Gastroesophageal sphincter (tissue), 3 donors: ENCODE results near the gene ERBB2.

ENCODE experiments used
- POLR2A ChIP-seq, 2 donors: fragments of 450-650 bp; IDR thresholded peaks; one replicate each; pipeline ENCODE4 v1.6.1; 2017; ENCODE audit warnings: antibody characterized with exemption in 2 of 2, mild to moderate bottlenecking in 2 of 2, moderate library complexity in 1 of 2
- TF ChIP-seq, protein P1 (sequence below), 4 experiments: fragments of 200-600 bp in 2 of 4; fragments of 450-650 bp in 2 of 4; sonication (generic) in 1 of 4; IDR thresholded peaks; one replicate each; pipeline ENCODE4 v1.5.1; 2017 to 2019; ENCODE audit warnings: antibody characterized with exemption in 4 of 4, mild to moderate bottlenecking in 2 of 4, moderate library complexity in 2 of 4

DNA sequence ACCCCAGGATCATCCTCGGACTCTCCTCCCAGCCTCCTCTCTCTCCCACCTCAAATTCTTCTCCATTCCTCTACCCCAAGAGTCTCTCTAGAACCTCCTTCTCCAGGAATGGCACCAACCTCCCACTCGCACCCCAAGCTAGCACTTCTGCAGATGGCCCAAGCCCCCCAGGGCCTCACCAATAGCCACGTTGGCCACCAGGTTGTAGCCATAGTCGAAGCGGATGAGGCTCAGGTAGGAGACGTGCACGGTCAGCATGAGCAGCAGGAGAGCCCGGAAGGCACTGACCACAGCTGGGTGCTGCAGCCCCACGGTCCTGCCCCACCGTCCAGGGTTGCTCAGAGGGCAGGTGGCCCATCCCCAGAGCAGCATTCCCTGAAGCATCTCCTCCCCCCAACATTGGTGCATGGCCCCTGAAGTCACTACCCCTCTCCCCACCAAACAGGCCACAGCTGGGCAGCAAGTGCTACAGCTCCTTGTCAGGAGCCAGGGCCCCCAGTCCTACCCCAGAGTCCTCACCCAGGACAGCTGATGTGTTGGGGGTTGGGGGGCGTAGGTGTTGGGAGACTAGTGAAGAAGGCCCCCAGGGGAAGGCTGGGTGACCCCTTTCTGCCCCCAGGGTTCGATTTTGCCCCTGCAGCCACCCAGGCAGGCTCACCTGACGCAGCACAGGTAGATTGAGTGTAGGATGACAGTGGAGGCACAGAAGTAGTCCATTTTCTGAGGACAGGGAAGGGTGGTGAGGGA, 26.4 kb upstream of the ERBB2 start:
- TF ChIP-seq, protein P1, sequence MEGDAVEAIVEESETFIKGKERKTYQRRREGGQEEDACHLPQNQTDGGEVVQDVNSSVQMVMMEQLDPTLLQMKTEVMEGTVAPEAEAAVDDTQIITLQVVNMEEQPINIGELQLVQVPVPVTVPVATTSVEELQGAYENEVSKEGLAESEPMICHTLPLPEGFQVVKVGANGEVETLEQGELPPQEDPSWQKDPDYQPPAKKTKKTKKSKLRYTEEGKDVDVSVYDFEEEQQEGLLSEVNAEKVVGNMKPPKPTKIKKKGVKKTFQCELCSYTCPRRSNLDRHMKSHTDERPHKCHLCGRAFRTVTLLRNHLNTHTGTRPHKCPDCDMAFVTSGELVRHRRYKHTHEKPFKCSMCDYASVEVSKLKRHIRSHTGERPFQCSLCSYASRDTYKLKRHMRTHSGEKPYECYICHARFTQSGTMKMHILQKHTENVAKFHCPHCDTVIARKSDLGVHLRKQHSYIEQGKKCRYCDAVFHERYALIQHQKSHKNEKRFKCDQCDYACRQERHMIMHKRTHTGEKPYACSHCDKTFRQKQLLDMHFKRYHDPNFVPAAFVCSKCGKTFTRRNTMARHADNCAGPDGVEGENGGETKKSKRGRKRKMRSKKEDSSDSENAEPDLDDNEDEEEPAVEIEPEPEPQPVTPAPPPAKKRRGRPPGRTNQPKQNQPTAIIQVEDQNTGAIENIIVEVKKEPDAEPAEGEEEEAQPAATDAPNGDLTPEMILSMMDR (IDR thresholded peaks at IDR 0.05) = no peak
- no peak for TF ChIP-seq POLR2A (IDR thresholded peaks at IDR 0.05)
